ENCODE measurements around the gene DRC7.

DRC7 gene

GRCh38 chr16:57690782-57691471 lies 3.7 kb upstream of the DRC7 start:
- no peak for DNase-seq (ENCODE audit: low spot score)

GRCh38 chr16:57692636-57693035 lies 2.0 kb upstream of the DRC7 start:
- no peak for DNase-seq (ENCODE audit: low spot score)

- no peak for DNase-seq (ENCODE audit: low spot score)
Measured at GRCh38 chr16:57693550-57693949, 1.1 kb upstream of the DRC7 start.

GRCh38 chr16:57694231-57694724 lies 328 bp upstream of the DRC7 start:
- DNase-seq (ENCODE audit: low spot score) = no peak

- no peak for DNase-seq (ENCODE audit: low spot score)
Measured at GRCh38 chr16:57695680-57696069, 1.1 kb downstream of the DRC7 start.

GRCh38 chr16:57696240-57696639 lies 1.6 kb downstream of the DRC7 start:
- DNase-seq (ENCODE audit: low spot score) = no peak

GRCh38 chr16:57697896-57698537 lies 3.4 kb downstream of the DRC7 start:
- DNase-seq (ENCODE audit: low spot score) = no peak

GRCh38 chr16:57698812-57699405 lies 4.3 kb downstream of the DRC7 start:
- DNase-seq (ENCODE audit: low spot score) = no peak

- DNase-seq (ENCODE audit: low spot score) = no peak
Measured at GRCh38 chr16:57699481-57699880, 4.9 kb downstream of the DRC7 start.

GRCh38 chr16:57699899-57700298 lies 5.3 kb downstream of the DRC7 start:
- no peak for DNase-seq (ENCODE audit: low spot score)

GRCh38 chr16:57700781-57701551 lies 6.4 kb downstream of the DRC7 start:
- DNase-seq (ENCODE audit: low spot score) = no peak

- no peak for DNase-seq (ENCODE audit: low spot score)
Measured at GRCh38 chr16:57701759-57702371, 7.3 kb downstream of the DRC7 start.

- no peak for DNase-seq (ENCODE audit: low spot score)
Measured at GRCh38 chr16:57703416-57704010, 8.9 kb downstream of the DRC7 start.

- DNase-seq (ENCODE audit: low spot score) = no peak
Measured at GRCh38 chr16:57704011-57704904, 9.7 kb downstream of the DRC7 start.

GRCh38 chr16:57704905-57705852 lies 10.6 kb downstream of the DRC7 start:
- no peak for DNase-seq (ENCODE audit: low spot score)

GRCh38 chr16:57706717-57707116 lies 12.1 kb downstream of the DRC7 start:
- DNase-seq (ENCODE audit: low spot score) = no peak

GRCh38 chr16:57707331-57707730 lies 12.7 kb downstream of the DRC7 start:
- DNase-seq (ENCODE audit: low spot score) = no peak

- DNase-seq (ENCODE audit: low spot score) = no peak
Measured at GRCh38 chr16:57708168-57708567, 13.6 kb downstream of the DRC7 start.

- no peak for DNase-seq (ENCODE audit: low spot score)
Measured at GRCh38 chr16:57709663-57710062, 15.1 kb downstream of the DRC7 start.

Measured in putamen (tissue), 1 donor.